Erythroblast (primary cell): ENCODE data around the gene SEMA3F.

Experiments used
- DNase-seq, 2 experiments: peaks; one replicate each; lab custom pipeline; 2025; lab: John Stamatoyannopoulos, UW
- GATA1 ChIP-seq: IDR thresholded peaks from 2 replicates; pipeline ENCODE4 v1.6.1; 2011; ENCODE audit warnings: low read depth, mild to moderate bottlenecking, control low read depth, low read length, moderate library complexity
- POLR2A ChIP-seq: IDR thresholded peaks from 2 replicates; pipeline ENCODE4 v1.6.1; 2011; ENCODE audit warnings: mild to moderate bottlenecking, low read length

SEMA3F gene

GRCh38 chr3:50124800-50125178 is 30.3 kb upstream of the SEMA3F start:
- TF ChIP-seq GATA1: no peak
- TF ChIP-seq POLR2A: no peak
- no peak for DNase-seq

GRCh38 chr3:50125541-50126286 is 29.4 kb upstream of the SEMA3F start:
- TF ChIP-seq GATA1 (no peak), POLR2A (no peak)
- DNase-seq: no peak

GRCh38 chr3:50126287-50127211 is 28.6 kb upstream of the SEMA3F start:
- TF ChIP-seq POLR2A (no peak), GATA1 (no peak)
- DNase-seq: no peak

- no peak for DNase-seq
- TF ChIP-seq POLR2A: no peak
- TF ChIP-seq GATA1: no peak
Measured at GRCh38 chr3:50127251-50127691, 27.9 kb upstream of the SEMA3F start.

- DNase-seq: no peak
Measured at GRCh38 chr3:50128001-50128400, 27.1 kb upstream of the SEMA3F start.

GRCh38 chr3:50130436-50130835 is 24.7 kb upstream of the SEMA3F start:
- DNase-seq: no peak

More at GRCh38 chr3:50128001-50128400, 27.1 kb upstream of the SEMA3F start:
- no peak for TF ChIP-seq GATA1
- TF ChIP-seq POLR2A: no peak

GRCh38 chr3:50132421-50133282 is 22.5 kb upstream of the SEMA3F start:
- DNase-seq: no peak
- TF ChIP-seq POLR2A (no peak), GATA1 (no peak)

More at GRCh38 chr3:50130436-50130835, 24.7 kb upstream of the SEMA3F start:
- TF ChIP-seq POLR2A: no peak
- TF ChIP-seq GATA1: no peak

GRCh38 chr3:50133283-50133615 is 21.9 kb upstream of the SEMA3F start:
- no peak for DNase-seq
- TF ChIP-seq GATA1 (no peak), POLR2A (no peak)

- DNase-seq: no peak
- TF ChIP-seq GATA1: no peak
- TF ChIP-seq POLR2A: no peak
Measured at GRCh38 chr3:50134367-50134766, 20.8 kb upstream of the SEMA3F start.

GRCh38 chr3:50135964-50136363 is 19.2 kb upstream of the SEMA3F start:
- DNase-seq: no peak
- TF ChIP-seq POLR2A: no peak
- TF ChIP-seq GATA1: no peak

- TF ChIP-seq GATA1 (no peak), POLR2A (no peak)
- DNase-seq: no peak
Measured at GRCh38 chr3:50136714-50137405, 18.3 kb upstream of the SEMA3F start.

- TF ChIP-seq POLR2A (no peak), GATA1 (no peak)
- no peak for DNase-seq
Measured at GRCh38 chr3:50137531-50137930, 17.6 kb upstream of the SEMA3F start.
